ENCODE data around the gene CGB8. TPM values are rescaled to one million over a fixed set of nuclear protein-coding genes. Genes with fewer than 3 reads are reported as not detected.

CGB8 gene
- polyA plus RNA-seq, 1 donor, result not detected

DNA sequence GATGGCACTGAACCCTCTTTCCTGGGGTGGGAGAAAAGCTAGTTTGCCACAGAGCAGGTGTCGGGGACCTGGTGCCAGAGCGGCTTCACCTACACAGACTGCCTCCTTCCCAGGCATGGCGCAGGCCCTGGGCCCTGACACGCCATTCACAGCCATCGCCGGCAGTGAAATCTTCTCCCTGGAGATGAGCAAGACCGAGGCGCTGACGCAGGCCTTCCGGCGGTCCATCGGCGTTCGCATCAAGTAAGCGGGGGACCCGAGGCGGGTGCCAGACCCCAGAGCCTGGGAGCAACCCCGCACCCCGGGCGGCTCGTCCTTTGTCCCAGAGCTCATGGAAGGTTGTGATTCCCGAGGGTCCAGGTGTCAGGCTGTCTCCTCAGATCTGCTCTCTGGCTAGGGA is 42.0 kb downstream of the CGB8 start:
- Histone ChIP-seq H3K4me1 (ENCODE audit: control insufficient read depth, insufficient read depth, low read length) (no peaks in the 10 kb centered on the region), H3K36me3 (ENCODE audit: control insufficient read depth, insufficient read depth, low read length) (peaks cover 70% of the 10 kb centered on the region), H3K27ac (ENCODE audit: low read length) (no peak overlapping the region), H3K27me3 (ENCODE audit: control insufficient read depth, insufficient read depth, low read length) (no peaks in the 10 kb centered on the region), H3K9me3 (ENCODE audit: control insufficient read depth, low read depth, low read length) (no peaks in the 10 kb centered on the region), H3K4me3 (ENCODE audit: low read length) (no peak overlapping the region)
- no CpG with 5 or more reads among the region's 22 CpGs for WGBS (ENCODE audit: insufficient coverage, low lambda C conversion rate)
- DNase-seq, result no peak

DNA sequence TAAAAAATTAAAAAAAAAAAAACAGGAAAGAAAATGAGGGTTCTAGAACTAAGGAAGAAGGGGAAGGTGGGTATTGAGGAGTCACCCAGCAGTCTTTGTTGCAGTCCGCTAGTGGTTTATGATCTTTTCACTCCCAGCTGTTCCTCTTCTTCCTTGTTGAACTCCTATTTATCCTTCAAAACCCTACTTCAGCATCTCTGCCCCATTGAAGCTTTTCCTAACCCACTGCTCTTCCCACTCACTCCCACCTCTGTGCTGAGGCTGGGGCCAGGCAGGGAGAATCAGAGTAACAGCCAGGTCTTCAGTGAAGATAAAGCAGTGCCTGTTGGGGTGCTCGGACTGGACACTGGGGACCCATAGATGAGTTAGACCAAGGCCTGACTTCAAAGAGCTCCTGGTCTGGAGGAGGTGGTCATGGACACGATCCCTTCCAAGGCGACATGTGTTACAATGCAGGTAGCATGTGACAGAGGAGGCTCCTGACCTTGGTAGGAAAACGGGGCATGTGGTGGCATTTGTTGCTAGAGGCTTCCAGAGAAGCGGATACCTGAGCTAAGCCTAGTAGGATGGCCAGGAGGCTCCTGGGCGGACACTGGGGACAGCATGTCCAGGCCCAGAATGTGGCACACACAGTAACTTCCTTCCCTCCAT is 43.8 kb downstream of the CGB8 start:
- Histone ChIP-seq H3K4me1 (ENCODE audit: control insufficient read depth, insufficient read depth, low read length) (no peaks in the 10 kb centered on the region), H3K27me3 (ENCODE audit: control insufficient read depth, insufficient read depth, low read length) (no peaks in the 10 kb centered on the region), H3K9me3 (ENCODE audit: control insufficient read depth, low read depth, low read length) (no peaks in the 10 kb centered on the region), H3K36me3 (ENCODE audit: control insufficient read depth, insufficient read depth, low read length) (peaks cover 53% of the 10 kb centered on the region), H3K4me3 (ENCODE audit: low read length) (no peak overlapping the region), H3K27ac (ENCODE audit: low read length) (no peak overlapping the region)
- no CpG with 5 or more reads among the region's 7 CpGs for WGBS (ENCODE audit: insufficient coverage, low lambda C conversion rate)
- no peak for DNase-seq

- no peak overlapping the region for H3K4me3 ChIP-seq (ENCODE audit: low read length)
- H3K27ac ChIP-seq (ENCODE audit: low read length), result no peak overlapping the region
- H3K9me3 ChIP-seq (ENCODE audit: control insufficient read depth, low read depth, low read length), result no peaks in the 10 kb centered on the region
- DNase-seq, result no peak
- no peaks in the 10 kb centered on the region for H3K27me3 ChIP-seq (ENCODE audit: control insufficient read depth, insufficient read depth, low read length)
- peaks cover 49% of the 10 kb centered on the region for H3K36me3 ChIP-seq (ENCODE audit: control insufficient read depth, insufficient read depth, low read length)
- H3K4me1 ChIP-seq (ENCODE audit: control insufficient read depth, insufficient read depth, low read length), result no peaks in the 10 kb centered on the region
- WGBS (ENCODE audit: insufficient coverage, low lambda C conversion rate), result no CpG with 5 or more reads among the region's 15 CpGs
Observed at GRCh38 chr19:49004133-49004532, 44.8 kb downstream of the CGB8 start.

GRCh38 chr19:48999481-49000325 is 49.2 kb downstream of the CGB8 start:
- no peak for DNase-seq
- WGBS (ENCODE audit: insufficient coverage, low lambda C conversion rate), result no CpG with 5 or more reads among the region's 16 CpGs
- peaks cover 28% of the 10 kb centered on the region for H3K36me3 ChIP-seq (ENCODE audit: control insufficient read depth, insufficient read depth, low read length)

DNA sequence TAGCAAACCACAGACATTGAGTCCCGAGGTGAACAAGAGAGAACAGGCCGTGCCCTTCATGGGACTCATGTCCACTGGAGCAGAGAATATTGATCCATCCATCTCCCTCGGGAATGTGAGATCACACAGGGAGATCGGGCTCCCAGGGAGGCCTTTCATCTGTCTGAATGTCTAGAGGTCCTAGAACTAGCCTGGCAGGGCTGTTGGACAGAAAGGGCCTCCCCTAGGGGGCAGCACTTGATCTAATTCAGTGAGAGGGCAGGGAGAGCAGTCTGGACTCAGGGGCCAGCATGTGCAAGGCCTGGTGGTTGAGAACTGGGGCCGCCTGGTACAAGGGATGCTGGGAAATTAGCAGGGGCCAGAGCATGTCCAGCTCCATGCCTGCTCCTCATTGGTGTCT is 50.9 kb downstream of the CGB8 start:
- Histone ChIP-seq H3K9me3 (ENCODE audit: control insufficient read depth, low read depth, low read length) (no peaks in the 10 kb centered on the region), H3K36me3 (ENCODE audit: control insufficient read depth, insufficient read depth, low read length) (peaks cover 13% of the 10 kb centered on the region), H3K27me3 (ENCODE audit: control insufficient read depth, insufficient read depth, low read length) (no peaks in the 10 kb centered on the region), H3K4me1 (ENCODE audit: control insufficient read depth, insufficient read depth, low read length) (peaks cover 10% of the 10 kb centered on the region), H3K27ac (ENCODE audit: low read length) (no peak overlapping the region), H3K4me3 (ENCODE audit: low read length) (no peak overlapping the region)
- DNase-seq, result no peak
- no CpG with 5 or more reads among the region's 5 CpGs for WGBS (ENCODE audit: insufficient coverage, low lambda C conversion rate)

More at GRCh38 chr19:48999481-49000325, 49.2 kb downstream of the CGB8 start:
- H3K4me1 ChIP-seq (ENCODE audit: control insufficient read depth, insufficient read depth, low read length), result peaks cover 3% of the 10 kb centered on the region
- H3K4me3 ChIP-seq (ENCODE audit: low read length), result no peak overlapping the region
- no peaks in the 10 kb centered on the region for H3K27me3 ChIP-seq (ENCODE audit: control insufficient read depth, insufficient read depth, low read length)
- H3K27ac ChIP-seq (ENCODE audit: low read length), result no peak overlapping the region
- H3K9me3 ChIP-seq (ENCODE audit: control insufficient read depth, low read depth, low read length), result no peaks in the 10 kb centered on the region

Other genes with a start within 250 kb of the CGB8 start
- gene BCAT2, start 238.1 kb downstream of the CGB8 start, polyA plus RNA-seq, result 76.4 TPM
- gene HSD17B14, start 212.6 kb downstream of the CGB8 start, polyA plus RNA-seq, result 78.1 TPM
- gene PLEKHA4, start 180.5 kb downstream of the CGB8 start, polyA plus RNA-seq, result 14.5 TPM
- 80.5 TPM for gene PPP1R15A, start 176.7 kb downstream of the CGB8 start, polyA plus RNA-seq
- gene TULP2, start 150.4 kb downstream of the CGB8 start, polyA plus RNA-seq, result 0.28 TPM
- gene NUCB1, start 148.8 kb downstream of the CGB8 start, polyA plus RNA-seq, result 237 TPM
- gene DHDH, start 115.4 kb downstream of the CGB8 start, polyA plus RNA-seq, result 5.2 TPM
- 129 TPM for gene BAX, start 94.2 kb downstream of the CGB8 start, polyA plus RNA-seq
- gene FTL, start 83.8 kb downstream of the CGB8 start, polyA plus RNA-seq, result 6,937 TPM
- 39.1 TPM for gene GYS1, start 55.8 kb downstream of the CGB8 start, polyA plus RNA-seq
- gene RUVBL2, start 55.2 kb downstream of the CGB8 start, polyA plus RNA-seq, result 65.0 TPM
- gene LHB, start 32.0 kb downstream of the CGB8 start, polyA plus RNA-seq, result not detected
- gene CGB3, start 24.8 kb downstream of the CGB8 start, polyA plus RNA-seq, result not detected
- gene CGB2, start 17.2 kb downstream of the CGB8 start, polyA plus RNA-seq, result not detected
- not detected for gene CGB1, start 12.2 kb downstream of the CGB8 start, polyA plus RNA-seq
- gene CGB5, start 5.3 kb downstream of the CGB8 start, polyA plus RNA-seq, result not detected
- 0.06 TPM for gene CGB7, start 8.6 kb upstream of the CGB8 start, polyA plus RNA-seq
- gene NTF4, start 15.7 kb upstream of the CGB8 start, polyA plus RNA-seq, result 0.16 TPM
- gene KCNA7, start 23.6 kb upstream of the CGB8 start, polyA plus RNA-seq, result 0.01 TPM
- gene SNRNP70, start 36.3 kb upstream of the CGB8 start, polyA plus RNA-seq, result 295 TPM
- gene LIN7B, start 65.3 kb upstream of the CGB8 start, polyA plus RNA-seq, result 7.8 TPM
- gene C19orf73, start 70.0 kb upstream of the CGB8 start, polyA plus RNA-seq, result 1.4 TPM
- 5.9 TPM for gene PPFIA3, start 70.4 kb upstream of the CGB8 start, polyA plus RNA-seq
- gene HRC, start 106.3 kb upstream of the CGB8 start, polyA plus RNA-seq, result 1.8 TPM
- 17.5 TPM for gene TRPM4, start 108.7 kb upstream of the CGB8 start, polyA plus RNA-seq